ENCODE data around the gene FBL.
A peak's percentile ranks its signal among the peaks of the same experiment; 100 is the strongest.
"Not testable (repeated sequence)": the region's sequence is repeated elsewhere in the genome, so short reads cannot be mapped to it uniquely, and the experiment has no call there.

Gene FBL

GRCh38 chr19:39808688-39809087 lies 37.5 kb downstream of the FBL start:
- not testable (repeated sequence) for H3K27me3 ChIP-seq (ENCODE audit: control insufficient read depth, insufficient read depth, low read length)

GRCh38 chr19:39807846-39808364 lies 38.3 kb downstream of the FBL start:
- Histone ChIP-seq H3K4me3 (ENCODE audit: low read depth, low read length) (no peak overlapping the region), H3K9ac (ENCODE audit: low read length) (no peak overlapping the region), H3K27ac (ENCODE audit: low read depth, low read length) (no peak overlapping the region), H3K9me3 (ENCODE audit: control insufficient read depth, insufficient read depth, low read depth, low read length) (peaks cover 4% of the 10 kb centered on the region; the same call in 1 of the 2 replicates), H3K4me1 (ENCODE audit: control insufficient read depth, insufficient read depth, low read length) (peaks cover 7% of the 10 kb centered on the region; the same call in 1 of the 2 replicates), H3K36me3 (ENCODE audit: control insufficient read depth, insufficient read depth, low read length) (no peaks in the 10 kb centered on the region), H3K27me3 (ENCODE audit: control insufficient read depth, insufficient read depth, low read length) (no peaks in the 10 kb centered on the region)

More at GRCh38 chr19:39808688-39809087, 37.5 kb downstream of the FBL start:
- not testable (repeated sequence) for H3K4me1 ChIP-seq (ENCODE audit: control insufficient read depth, insufficient read depth, low read length); H3K4me3 ChIP-seq (ENCODE audit: low read depth, low read length); H3K9me3 ChIP-seq (ENCODE audit: control insufficient read depth, insufficient read depth, low read depth, low read length); H3K36me3 ChIP-seq (ENCODE audit: control insufficient read depth, insufficient read depth, low read length); H3K27ac ChIP-seq (ENCODE audit: low read depth, low read length); H3K9ac ChIP-seq (ENCODE audit: low read length)

DNA sequence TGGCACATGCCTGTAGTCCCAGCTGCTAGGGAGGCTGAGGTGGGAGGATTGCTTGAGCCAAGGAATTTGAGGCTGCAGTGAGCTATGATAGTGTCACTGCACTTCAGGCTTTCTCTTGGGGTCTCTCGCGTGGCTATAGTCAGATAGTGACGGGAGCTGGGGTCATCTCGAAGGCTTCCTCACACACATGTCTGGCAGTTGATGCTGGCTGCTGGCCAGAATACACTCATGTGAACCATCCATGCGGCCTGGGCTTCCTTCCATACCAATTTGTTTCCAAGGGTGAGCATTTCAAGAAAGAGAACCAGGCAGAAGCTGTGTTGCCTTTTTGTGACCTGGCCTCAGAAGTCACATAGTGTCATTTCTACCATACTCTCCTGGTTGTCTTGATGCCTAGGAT lies 41.1 kb downstream of the FBL start:
- H3K27ac ChIP-seq (ENCODE audit: low read depth, low read length), result no peak overlapping the region
- H3K36me3 ChIP-seq (ENCODE audit: control insufficient read depth, insufficient read depth, low read length), result no peaks in the 10 kb centered on the region
- H3K9me3 ChIP-seq (ENCODE audit: control insufficient read depth, insufficient read depth, low read depth, low read length), result peaks cover 4% of the 10 kb centered on the region; the same call in 1 of the 2 replicates
- peaks cover 9% of the 10 kb centered on the region; the same call in 1 of the 2 replicates for H3K4me1 ChIP-seq (ENCODE audit: control insufficient read depth, insufficient read depth, low read length)
- H3K4me3 ChIP-seq (ENCODE audit: low read depth, low read length), result no peak overlapping the region
- H3K27me3 ChIP-seq (ENCODE audit: control insufficient read depth, insufficient read depth, low read length), result no peaks in the 10 kb centered on the region
- H3K9ac ChIP-seq (ENCODE audit: low read length), result no peak overlapping the region

- Histone ChIP-seq H3K36me3 (ENCODE audit: control insufficient read depth, insufficient read depth, low read length) (no peaks in the 10 kb centered on the region), H3K9me3 (ENCODE audit: control insufficient read depth, insufficient read depth, low read depth, low read length) (no peaks in the 10 kb centered on the region), H3K4me3 (ENCODE audit: low read depth, low read length) (no peak overlapping the region), H3K27ac (ENCODE audit: low read depth, low read length) (no peak overlapping the region), H3K4me1 (ENCODE audit: control insufficient read depth, insufficient read depth, low read length) (peaks cover 9% of the 10 kb centered on the region; the same call in 1 of the 2 replicates), H3K9ac (ENCODE audit: low read length) (no peak overlapping the region), H3K27me3 (ENCODE audit: control insufficient read depth, insufficient read depth, low read length) (no peaks in the 10 kb centered on the region)
Measured at GRCh38 chr19:39802958-39803357, 43.2 kb downstream of the FBL start.

DNA sequence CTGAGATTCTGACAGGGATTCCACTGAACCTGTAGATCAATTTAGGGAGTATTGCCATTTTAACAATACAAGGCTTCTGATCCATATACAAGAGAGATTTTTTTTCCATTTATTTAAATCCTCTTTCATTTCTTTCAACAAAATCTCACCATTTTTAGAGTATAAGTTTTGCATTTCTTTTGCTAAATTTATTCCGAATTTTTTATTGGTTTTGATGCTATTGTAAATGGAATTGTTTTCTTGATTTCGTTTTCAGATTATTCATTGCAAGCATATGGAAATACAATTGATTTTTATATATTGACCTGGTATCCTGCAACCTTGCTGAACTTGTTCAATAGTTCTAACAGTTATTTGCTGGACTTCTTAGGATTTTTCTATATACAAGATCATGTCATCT lies 49.1 kb downstream of the FBL start:
- Histone ChIP-seq H3K27me3 (ENCODE audit: control insufficient read depth, insufficient read depth, low read length) (no peaks in the 10 kb centered on the region), H3K36me3 (ENCODE audit: control insufficient read depth, insufficient read depth, low read length) (no peaks in the 10 kb centered on the region), H3K9ac (ENCODE audit: low read length) (no peak overlapping the region), H3K27ac (ENCODE audit: low read depth, low read length) (no peak overlapping the region), H3K4me3 (ENCODE audit: low read depth, low read length) (no peak overlapping the region), H3K9me3 (ENCODE audit: control insufficient read depth, insufficient read depth, low read depth, low read length) (no peaks in the 10 kb centered on the region), H3K4me1 (ENCODE audit: control insufficient read depth, insufficient read depth, low read length) (peaks cover 11% of the 10 kb centered on the region)

DNA sequence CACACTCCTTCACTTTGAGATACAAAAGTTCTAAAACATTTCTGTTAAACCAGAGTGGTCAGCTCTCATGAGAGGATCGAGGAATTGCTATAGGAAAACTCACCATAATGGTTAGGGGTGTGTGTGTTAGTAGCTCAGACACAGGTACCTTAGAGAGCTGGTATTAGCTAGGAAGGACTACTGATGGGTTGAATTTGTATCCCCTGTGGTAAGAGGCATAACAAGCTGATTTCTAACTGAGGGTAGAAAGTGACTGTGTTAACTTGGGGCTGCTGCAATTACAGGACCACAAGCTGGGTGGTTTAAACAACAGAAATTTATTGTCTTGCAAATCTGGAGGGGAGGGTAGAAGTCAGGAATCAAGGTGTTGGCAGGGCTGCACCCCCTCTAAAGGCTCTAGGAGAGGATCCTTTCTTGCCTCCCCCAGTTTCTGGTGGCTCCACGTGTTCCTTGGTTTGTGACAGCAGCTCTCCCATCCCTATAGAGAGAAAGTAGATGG lies 50.1 kb downstream of the FBL start:
- Histone ChIP-seq H3K27me3 (ENCODE audit: control insufficient read depth, insufficient read depth, low read length) (no peaks in the 10 kb centered on the region), H3K27ac (ENCODE audit: low read depth, low read length) (no peak overlapping the region), H3K36me3 (ENCODE audit: control insufficient read depth, insufficient read depth, low read length) (no peaks in the 10 kb centered on the region), H3K9me3 (ENCODE audit: control insufficient read depth, insufficient read depth, low read depth, low read length) (no peaks in the 10 kb centered on the region), H3K4me1 (ENCODE audit: control insufficient read depth, insufficient read depth, low read length) (peaks cover 11% of the 10 kb centered on the region), H3K9ac (ENCODE audit: low read length) (peak overlapping the region; percentile 38), H3K4me3 (ENCODE audit: low read depth, low read length) (no peak overlapping the region)

- Histone ChIP-seq H3K27me3 (ENCODE audit: control insufficient read depth, insufficient read depth, low read length) (no peaks in the 10 kb centered on the region), H3K9ac (ENCODE audit: low read length) (no peak overlapping the region), H3K36me3 (ENCODE audit: control insufficient read depth, insufficient read depth, low read length) (no peaks in the 10 kb centered on the region), H3K4me3 (ENCODE audit: low read depth, low read length) (no peak overlapping the region), H3K27ac (ENCODE audit: low read depth, low read length) (no peak overlapping the region), H3K4me1 (ENCODE audit: control insufficient read depth, insufficient read depth, low read length) (peaks cover 11% of the 10 kb centered on the region), H3K9me3 (ENCODE audit: control insufficient read depth, insufficient read depth, low read depth, low read length) (no peaks in the 10 kb centered on the region)
Measured at GRCh38 chr19:39795001-39795400, 51.2 kb downstream of the FBL start.

GRCh38 chr19:39792999-39793546 lies 53.1 kb downstream of the FBL start:
- Histone ChIP-seq H3K27ac (ENCODE audit: low read depth, low read length) (no peak overlapping the region), H3K27me3 (ENCODE audit: control insufficient read depth, insufficient read depth, low read length) (no peaks in the 10 kb centered on the region), H3K9ac (ENCODE audit: low read length) (no peak overlapping the region), H3K4me1 (ENCODE audit: control insufficient read depth, insufficient read depth, low read length) (peaks cover 11% of the 10 kb centered on the region), H3K36me3 (ENCODE audit: control insufficient read depth, insufficient read depth, low read length) (no peaks in the 10 kb centered on the region), H3K9me3 (ENCODE audit: control insufficient read depth, insufficient read depth, low read depth, low read length) (no peaks in the 10 kb centered on the region), H3K4me3 (ENCODE audit: low read depth, low read length) (peak overlapping the region; percentile 83)

DNA sequence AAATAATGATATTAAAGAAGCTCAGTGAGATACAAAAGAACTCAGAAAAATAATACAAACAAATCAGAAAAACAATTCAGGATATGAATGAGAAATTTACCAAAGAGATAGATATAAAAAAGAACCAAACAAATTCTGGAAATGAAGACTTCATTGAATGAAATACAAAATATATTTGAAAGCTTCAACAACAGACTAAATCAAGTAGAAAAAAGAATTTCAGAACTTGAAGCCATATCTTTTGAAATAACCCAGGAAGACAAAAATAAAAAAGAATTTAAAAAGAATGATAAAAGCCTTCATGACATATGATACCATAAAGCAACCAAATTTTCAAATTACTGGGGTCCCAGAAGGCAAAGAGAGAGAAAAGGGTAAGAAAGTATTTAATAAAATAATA lies 57.9 kb downstream of the FBL start:
- no peaks in the 10 kb centered on the region for H3K9me3 ChIP-seq (ENCODE audit: control insufficient read depth, insufficient read depth, low read depth, low read length)
- no peaks in the 10 kb centered on the region for H3K4me1 ChIP-seq (ENCODE audit: control insufficient read depth, insufficient read depth, low read length)
- H3K27me3 ChIP-seq (ENCODE audit: control insufficient read depth, insufficient read depth, low read length), result peaks cover 20% of the 10 kb centered on the region; the same call in 1 of the 2 replicates
- H3K9ac ChIP-seq (ENCODE audit: low read length), result no peak overlapping the region
- no peak overlapping the region for H3K4me3 ChIP-seq (ENCODE audit: low read depth, low read length)
- no peaks in the 10 kb centered on the region for H3K36me3 ChIP-seq (ENCODE audit: control insufficient read depth, insufficient read depth, low read length)
- no peak overlapping the region for H3K27ac ChIP-seq (ENCODE audit: low read depth, low read length)

All from HUES6 (cell line).